ENCODE measurements around the gene CDK14. TPM values are rescaled to one million over a fixed set of nuclear protein-coding genes. Genes with fewer than 3 reads are reported as not detected.

The CDK14 gene
- total RNA-seq, 2 donors from 2014 or later = 10.8 to 14.6 TPM

GRCh38 chr7:90642978-90643377 lies 46.9 kb downstream of the CDK14 start:
- ATAC-seq (ENCODE audit: insufficient number of reproducible peaks, low FRiP score, low read depth) (no peak), DNase-seq (ENCODE audit: low spot score) (no peak)
- Histone ChIP-seq H3K27me3 (replicated peaks; ENCODE audit: insufficient read depth) (no peaks in the 10 kb centered on the region), H3K27ac (no peak overlapping the region), H3K9me3 (no peaks in the 10 kb centered on the region), H3K4me1 (ENCODE audit: control insufficient read depth in 1 of 2, low read depth in 2 of 2) (peaks cover 0 to 9% of the 10 kb centered on the region in 2 donors), H3K4me3 (no peak overlapping the region), H3K36me3 (no peaks in the 10 kb centered on the region)
- no peak for TF ChIP-seq CTCF (IDR thresholded peaks at IDR 0.05)

- H3K4me1 ChIP-seq (ENCODE audit: control insufficient read depth in 1 of 2, low read depth in 2 of 2) = peaks cover 3 to 21% of the 10 kb centered on the region in 2 donors
- DNase-seq (ENCODE audit: low spot score) (no peak), ATAC-seq (ENCODE audit: insufficient number of reproducible peaks, low FRiP score, low read depth) (no peak)
- TF ChIP-seq CTCF (IDR thresholded peaks at IDR 0.05) = no peak
- no peak overlapping the region for H3K27ac ChIP-seq
- no peaks in the 10 kb centered on the region for H3K36me3 ChIP-seq
- no peaks in the 10 kb centered on the region for H3K27me3 ChIP-seq (replicated peaks; ENCODE audit: insufficient read depth)
- no peak overlapping the region for H3K4me3 ChIP-seq
- H3K9me3 ChIP-seq = no peaks in the 10 kb centered on the region
Observed at GRCh38 chr7:90645784-90646183, 49.7 kb downstream of the CDK14 start.

- DNase-seq (ENCODE audit: low spot score) = no peak
- no peaks in the 10 kb centered on the region for H3K36me3 ChIP-seq
- H3K27me3 ChIP-seq (replicated peaks; ENCODE audit: insufficient read depth) = no peaks in the 10 kb centered on the region
- ATAC-seq (ENCODE audit: insufficient number of reproducible peaks, low FRiP score, low read depth) = no peak
- H3K4me3 ChIP-seq = no peak overlapping the region
- peak overlapping the region in 1 of 2 donors; percentile 31 for H3K27ac ChIP-seq
- no peaks in the 10 kb centered on the region for H3K9me3 ChIP-seq
- H3K4me1 ChIP-seq (ENCODE audit: control insufficient read depth in 1 of 2, low read depth in 2 of 2) = peaks cover 3 to 21% of the 10 kb centered on the region in 2 donors
- TF ChIP-seq CTCF (IDR thresholded peaks at IDR 0.05) = no peak
Observed at GRCh38 chr7:90648107-90648506, 52.0 kb downstream of the CDK14 start.

- Histone ChIP-seq H3K27ac (peak overlapping the region; percentile 23 to 31), H3K9me3 (no peaks in the 10 kb centered on the region), H3K27me3 (replicated peaks; ENCODE audit: insufficient read depth) (no peaks in the 10 kb centered on the region), H3K4me1 (ENCODE audit: control insufficient read depth in 1 of 2, low read depth in 2 of 2) (peaks cover 3 to 21% of the 10 kb centered on the region in 2 donors), H3K36me3 (no peaks in the 10 kb centered on the region), H3K4me3 (no peak overlapping the region)
- DNase-seq (ENCODE audit: low spot score) (no peak), ATAC-seq (ENCODE audit: insufficient number of reproducible peaks, low FRiP score, low read depth) (no peak)
- TF ChIP-seq CTCF (IDR thresholded peaks at IDR 0.05) = no peak
Observed at GRCh38 chr7:90648834-90649233, 52.7 kb downstream of the CDK14 start.

GRCh38 chr7:90654718-90655427 lies 58.8 kb downstream of the CDK14 start:
- no peaks in the 10 kb centered on the region for H3K9me3 ChIP-seq
- H3K27ac ChIP-seq = no peak overlapping the region
- H3K36me3 ChIP-seq = no peaks in the 10 kb centered on the region
- no peak overlapping the region for H3K4me3 ChIP-seq
- H3K27me3 ChIP-seq (replicated peaks; ENCODE audit: insufficient read depth) = no peaks in the 10 kb centered on the region
- H3K4me1 ChIP-seq (ENCODE audit: control insufficient read depth in 1 of 2, low read depth in 2 of 2) = no peaks in the 10 kb centered on the region
- DNase-seq (ENCODE audit: low spot score) (no peak), ATAC-seq (ENCODE audit: insufficient number of reproducible peaks, low FRiP score, low read depth) (no peak)
- no peak for TF ChIP-seq CTCF (IDR thresholded peaks at IDR 0.05)

All from thoracic aorta (tissue), 2 donors.